Neural cell (in vitro differentiated cells): ENCODE measurements around the gene UGT1A8. TPM values are rescaled to one million over a fixed set of nuclear protein-coding genes. Genes with fewer than 3 reads are reported as not detected.

Experiments used
- H2AFZ ChIP-seq: fragments of 200-600, 300-800 bp; sonication (generic), shearing (Covaris generic); 2 replicates; pipeline ENCODE4 v1.6.0; 2014; ENCODE audit warnings: low read depth, mild to moderate bottlenecking, antibody characterized with exemption, low read length, moderate library complexity
- H3F3A ChIP-seq: fragments of 200-600 bp; shearing (Covaris generic); 2 replicates; pipeline ENCODE4 v1.6.1; 2016; ENCODE audit warnings: mild to moderate bottlenecking, moderate library complexity, mixed read lengths, antibody characterized with exemption, low read length; ENCODE audit not compliant: insufficient read depth, poor library complexity, severe bottlenecking
- H3K27ac ChIP-seq: fragments of 200-600, 300-800 bp; sonication (generic), shearing (Covaris generic); 2 replicates; pipeline ENCODE4 v1.5.1; 2014; ENCODE audit warnings: mild to moderate bottlenecking, low read length, moderate library complexity
- H3K27me3 ChIP-seq: fragments of 300-800, 200-600 bp; sonication (generic), shearing (Covaris generic); 2 replicates; pipeline ENCODE4 v1.6.0; 2014; ENCODE audit warnings: mild to moderate bottlenecking, low read depth, low read length, moderate library complexity; ENCODE audit not compliant: insufficient read depth
- H3K36me3 ChIP-seq: fragments of 300-800, 200-600 bp; sonication (generic), shearing (Covaris generic); 2 replicates; pipeline ENCODE4 v1.5.1; 2014; ENCODE audit warnings: mild to moderate bottlenecking, antibody characterized with exemption, low read length, moderate library complexity; ENCODE audit not compliant: insufficient read depth
- H3K4me2 ChIP-seq: fragments of 300-800, 200-600 bp; sonication (generic), shearing (Covaris generic); 2 replicates; pipeline ENCODE4 v1.6.0; 2014; ENCODE audit warnings: mild to moderate bottlenecking, low read length
- H3K4me3 ChIP-seq: fragments of 300-800, 200-600 bp; sonication (generic), shearing (Covaris generic); 2 replicates; pipeline ENCODE4 v1.5.1; 2014; ENCODE audit warnings: mild to moderate bottlenecking, low read length, moderate library complexity
- H3K79me2 ChIP-seq: fragments of 200-600 bp; shearing (Covaris generic); replicated peaks from 2 replicates; pipeline ENCODE4 v1.6.0; 2014; ENCODE audit warnings: mild to moderate bottlenecking, low read length, moderate library complexity; ENCODE audit not compliant: insufficient read depth
- H3K9ac ChIP-seq: fragments of 300-800, 200-600 bp; sonication (generic), shearing (Covaris generic); 2 replicates; pipeline ENCODE4 v1.6.1; 2016; ENCODE audit warnings: mild to moderate bottlenecking, low read length, mixed read lengths
- H3K9me2 ChIP-seq: fragments of 200-600 bp; shearing (Covaris generic); 2 replicates; pipeline ENCODE4 v1.6.1; 2016; ENCODE audit warnings: mild to moderate bottlenecking, low read length, mixed read lengths; ENCODE audit not compliant: insufficient read depth
- H3K9me3 ChIP-seq: fragments of 200-600, 300-800 bp; sonication (generic), shearing (Covaris generic); 2 replicates; pipeline ENCODE4 v1.6.1; 2016; ENCODE audit warnings: mild to moderate bottlenecking, mixed run types, low read length, moderate library complexity, mixed read lengths
- H4K20me1 ChIP-seq: fragments of 200-600 bp; shearing (Covaris generic); 2 replicates; pipeline ENCODE4 v1.6.1; 2016; ENCODE audit warnings: mild to moderate bottlenecking, mixed run types; ENCODE audit not compliant: insufficient read depth
- EP300 ChIP-seq: fragments of 450-650 bp; conservative IDR thresholded peaks from 2 replicates; pipeline ENCODE4 v1.6.1; 2014; ENCODE audit warnings: antibody characterized with exemption, mild to moderate bottlenecking, moderate library complexity; ENCODE audit not compliant: poor library complexity, severe bottlenecking
- EZH2 ChIP-seq: fragments of 200-600, 300-800 bp; shearing (Covaris generic), sonication (generic); IDR thresholded peaks from 2 replicates; pipeline ENCODE4 v1.6.1; 2014; ENCODE audit warnings: antibody characterized with exemption, low read length, borderline replicate concordance, mild to moderate bottlenecking; ENCODE audit not compliant: insufficient read depth, poor library complexity, severe bottlenecking
- MXI1 ChIP-seq: fragments of 450-650 bp; conservative IDR thresholded peaks from 2 replicates; pipeline ENCODE4 v1.6.1; 2014; ENCODE audit warnings: antibody characterized with exemption, mild to moderate bottlenecking; ENCODE audit not compliant: poor library complexity, severe bottlenecking
- POLR2AphosphoS5 ChIP-seq: IDR thresholded peaks from 2 replicates; pipeline ENCODE4 v1.6.1; 2012
- RAD21 ChIP-seq: fragments of 450-650 bp; conservative IDR thresholded peaks from 2 replicates; pipeline ENCODE4 v1.6.1; 2014; ENCODE audit warnings: antibody characterized with exemption, mild to moderate bottlenecking, moderate library complexity
- REST ChIP-seq: IDR thresholded peaks from 2 replicates; pipeline ENCODE4 v1.6.1; 2012; ENCODE audit warnings: borderline replicate concordance
- SMC3 ChIP-seq: fragments of 450-650 bp; conservative IDR thresholded peaks from 2 replicates; pipeline ENCODE4 v1.6.1; 2014; ENCODE audit warnings: antibody characterized with exemption, mild to moderate bottlenecking, moderate library complexity; ENCODE audit not compliant: poor library complexity
- TAF1 ChIP-seq: IDR thresholded peaks from 2 replicates; pipeline ENCODE4 v1.6.1; 2012; ENCODE audit warnings: low read depth
- polyA plus RNA-seq: library from polyadenylated mRNA; depleted of rRNA; stranded (reverse); fragments of >200 nt; gene quantifications from 2 replicates; pipeline ENCODE4 v1.2.3, GENCODE V29; 2014
- TF ChIP-seq, protein P1 (sequence below): fragments of 450-650 bp; IDR thresholded peaks from 2 replicates; pipeline ENCODE4 v1.5.1; 2014; ENCODE audit warnings: antibody characterized with exemption, mild to moderate bottlenecking, moderate library complexity; ENCODE audit not compliant: poor library complexity, severe bottlenecking

The UGT1A8 gene
- polyA plus RNA-seq, 1 donor from 2014 or later = not detected

GRCh38 chr2:233671290-233672161 lies 54.1 kb downstream of the UGT1A8 start, which contains the start of gene UGT1A9:
TSS of gene UGT1A9 (plus strand) at chr2:233671898. CDS start at chr2:233671935, 37 bp downstream.
- no peaks in the 10 kb centered on the region for H3K79me2 ChIP-seq
- H3K27ac ChIP-seq = no peak within 1 kb of the TSS
- no peak within 1 kb of the TSS for H3K4me2 ChIP-seq
- no peaks in the 10 kb centered on the region for H3K9me2 ChIP-seq
- no peaks in the 10 kb centered on the region for H3K27me3 ChIP-seq
- no peak for TF ChIP-seq REST
- no peak for TF ChIP-seq EP300
- no peak for TF ChIP-seq RAD21
- TF ChIP-seq TAF1 = no peak
- TF ChIP-seq MXI1 = no peak
- TF ChIP-seq, protein P1, sequence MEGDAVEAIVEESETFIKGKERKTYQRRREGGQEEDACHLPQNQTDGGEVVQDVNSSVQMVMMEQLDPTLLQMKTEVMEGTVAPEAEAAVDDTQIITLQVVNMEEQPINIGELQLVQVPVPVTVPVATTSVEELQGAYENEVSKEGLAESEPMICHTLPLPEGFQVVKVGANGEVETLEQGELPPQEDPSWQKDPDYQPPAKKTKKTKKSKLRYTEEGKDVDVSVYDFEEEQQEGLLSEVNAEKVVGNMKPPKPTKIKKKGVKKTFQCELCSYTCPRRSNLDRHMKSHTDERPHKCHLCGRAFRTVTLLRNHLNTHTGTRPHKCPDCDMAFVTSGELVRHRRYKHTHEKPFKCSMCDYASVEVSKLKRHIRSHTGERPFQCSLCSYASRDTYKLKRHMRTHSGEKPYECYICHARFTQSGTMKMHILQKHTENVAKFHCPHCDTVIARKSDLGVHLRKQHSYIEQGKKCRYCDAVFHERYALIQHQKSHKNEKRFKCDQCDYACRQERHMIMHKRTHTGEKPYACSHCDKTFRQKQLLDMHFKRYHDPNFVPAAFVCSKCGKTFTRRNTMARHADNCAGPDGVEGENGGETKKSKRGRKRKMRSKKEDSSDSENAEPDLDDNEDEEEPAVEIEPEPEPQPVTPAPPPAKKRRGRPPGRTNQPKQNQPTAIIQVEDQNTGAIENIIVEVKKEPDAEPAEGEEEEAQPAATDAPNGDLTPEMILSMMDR = no peak
- no peak for TF ChIP-seq SMC3
- no peak for TF ChIP-seq POLR2AphosphoS5
- TF ChIP-seq EZH2 = no peak
- H3F3A ChIP-seq = no peaks in the 10 kb centered on the region
- H3K36me3 ChIP-seq = no peaks in the 10 kb centered on the region
- H2AFZ ChIP-seq = no peak within 1 kb of the TSS
- no peak within 1 kb of the TSS for H3K4me3 ChIP-seq
- H3K9me3 ChIP-seq = no peaks in the 10 kb centered on the region
- no peak within 1 kb of the TSS for H3K9ac ChIP-seq
- no peaks in the 10 kb centered on the region for H4K20me1 ChIP-seq

DNA sequence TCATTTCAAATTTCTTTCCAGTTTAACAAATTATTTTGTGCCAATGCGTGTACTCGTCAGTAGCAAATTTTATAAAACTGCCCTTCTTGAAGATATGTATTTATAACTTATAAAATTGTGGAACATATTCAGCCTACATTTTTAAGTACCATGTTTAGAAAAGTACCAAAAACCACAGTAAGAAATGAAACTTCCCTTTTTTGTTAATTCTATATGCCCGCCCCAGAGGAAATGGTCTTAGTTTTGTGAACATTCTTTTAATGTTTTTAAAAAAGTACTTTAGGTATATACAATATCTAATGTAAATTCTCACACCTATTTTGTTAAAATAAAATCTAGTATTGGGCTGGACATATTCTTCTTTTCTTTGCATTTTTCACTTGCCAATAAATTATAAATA lies 55.5 kb downstream of the UGT1A8 start:
- no peak overlapping the region for H2AFZ ChIP-seq
- H3K27ac ChIP-seq = no peak overlapping the region
- no peak overlapping the region for H3K9ac ChIP-seq
- H3K9me2 ChIP-seq = no peaks in the 10 kb centered on the region
- H3K36me3 ChIP-seq = no peaks in the 10 kb centered on the region
- H3K4me2 ChIP-seq = no peak overlapping the region
- no peaks in the 10 kb centered on the region for H3K9me3 ChIP-seq
- no peak overlapping the region for H3K4me3 ChIP-seq
- H3F3A ChIP-seq = no peaks in the 10 kb centered on the region
- TF ChIP-seq SMC3 (no peak), REST (no peak), RAD21 (no peak), EP300 (no peak), MXI1 (no peak), POLR2AphosphoS5 (no peak), EZH2 (no peak)
- TF ChIP-seq, protein P1 = no peak
- no peaks in the 10 kb centered on the region for H3K79me2 ChIP-seq
- H4K20me1 ChIP-seq = no peaks in the 10 kb centered on the region
- H3K27me3 ChIP-seq = no peaks in the 10 kb centered on the region
